GM19455 (cell line): ENCODE data around the gene SLAMF8.

Source experiments
- ATAC-seq: cut with Tn5 transposase; IDR thresholded peaks from one replicate; pipeline ENCODE4 v1.9.1; 2021; ENCODE audit not compliant: unreplicated experiment

Gene SLAMF8

GRCh38 chr1:159845751-159846629 lies 19.3 kb downstream of the SLAMF8 start:
- ATAC-seq: no peak

GRCh38 chr1:159847231-159847630 lies 20.6 kb downstream of the SLAMF8 start:
- ATAC-seq: no peak

- ATAC-seq: no peak
Observed at GRCh38 chr1:159848326-159848725, 21.7 kb downstream of the SLAMF8 start.

GRCh38 chr1:159849626-159850366 lies 23.1 kb downstream of the SLAMF8 start:
- ATAC-seq: no peak

- ATAC-seq: no peak
Observed at GRCh38 chr1:159851407-159851806, 24.7 kb downstream of the SLAMF8 start.

- no peak for ATAC-seq
Observed at GRCh38 chr1:159853417-159854115, 26.9 kb downstream of the SLAMF8 start.

GRCh38 chr1:159854116-159854692 lies 27.5 kb downstream of the SLAMF8 start:
- ATAC-seq: no peak

GRCh38 chr1:159854693-159855192 lies 28.1 kb downstream of the SLAMF8 start:
- peak; percentile 76 for ATAC-seq

- no peak for ATAC-seq
Observed at GRCh38 chr1:159855709-159856108, 29.0 kb downstream of the SLAMF8 start.

GRCh38 chr1:159856576-159856975 lies 29.9 kb downstream of the SLAMF8 start:
- no peak for ATAC-seq

GRCh38 chr1:159857889-159858288 lies 31.2 kb downstream of the SLAMF8 start:
- ATAC-seq: no peak

- ATAC-seq: no peak
Observed at GRCh38 chr1:159859767-159860322, 33.2 kb downstream of the SLAMF8 start.

- ATAC-seq: no peak
Observed at GRCh38 chr1:159860456-159860855, 33.8 kb downstream of the SLAMF8 start.

GRCh38 chr1:159861218-159861617 lies 34.5 kb downstream of the SLAMF8 start:
- ATAC-seq: no peak

GRCh38 chr1:159862031-159862430 lies 35.4 kb downstream of the SLAMF8 start:
- no peak for ATAC-seq

GRCh38 chr1:159862557-159862956 lies 35.9 kb downstream of the SLAMF8 start, which contains the start of gene VSIG8:
TSS of gene VSIG8 (minus strand) at chr1:159862657. CDS start at chr1:159862521, 136 bp downstream.
- no peak for ATAC-seq

- ATAC-seq: no peak
Observed at GRCh38 chr1:159864262-159864661, 37.6 kb downstream of the SLAMF8 start.

- no peak for ATAC-seq
Observed at GRCh38 chr1:159866066-159866465, 39.4 kb downstream of the SLAMF8 start.

GRCh38 chr1:159866905-159867663 lies 40.4 kb downstream of the SLAMF8 start:
- no peak for ATAC-seq

- ATAC-seq: no peak
Observed at GRCh38 chr1:159867664-159868026, 41.0 kb downstream of the SLAMF8 start.
